VCaP (cell line): ENCODE measurements around the gene SOX18.
A peak's percentile ranks its signal among the peaks of the same experiment; 100 is the strongest.

Experiments used
- H3K27ac ChIP-seq: fragments of 450-650 bp; 2 replicates; pipeline ENCODE4 v1.5.1; 2017
- TF ChIP-seq, protein P1 (sequence below): fragments of 450-650 bp; conservative IDR thresholded peaks from 2 replicates; pipeline ENCODE4 v1.5.1; 2017; ENCODE audit warnings: mild to moderate bottlenecking, moderate library complexity

SOX18 gene

DNA sequence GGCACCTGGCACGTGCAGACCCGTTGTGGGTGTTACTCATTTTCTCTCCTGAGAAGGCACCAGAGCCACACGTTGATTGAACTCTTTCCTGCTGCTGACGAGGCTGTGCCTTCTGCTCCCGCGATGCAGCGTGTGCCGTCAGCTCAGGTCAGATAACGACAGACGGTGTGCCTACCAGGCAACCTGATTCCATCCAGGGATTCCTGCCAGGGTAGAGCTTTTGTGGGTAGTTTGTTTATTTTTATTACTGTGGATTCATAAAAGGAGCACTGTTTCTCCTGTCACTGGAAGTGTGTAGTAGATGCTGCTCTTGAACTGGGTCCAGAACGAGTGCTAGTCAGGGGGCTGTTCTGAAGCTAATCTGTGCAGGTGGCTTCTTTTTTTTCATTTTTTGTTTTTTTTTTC, 47.8 kb downstream of the SOX18 start:
- TF ChIP-seq, protein P1, sequence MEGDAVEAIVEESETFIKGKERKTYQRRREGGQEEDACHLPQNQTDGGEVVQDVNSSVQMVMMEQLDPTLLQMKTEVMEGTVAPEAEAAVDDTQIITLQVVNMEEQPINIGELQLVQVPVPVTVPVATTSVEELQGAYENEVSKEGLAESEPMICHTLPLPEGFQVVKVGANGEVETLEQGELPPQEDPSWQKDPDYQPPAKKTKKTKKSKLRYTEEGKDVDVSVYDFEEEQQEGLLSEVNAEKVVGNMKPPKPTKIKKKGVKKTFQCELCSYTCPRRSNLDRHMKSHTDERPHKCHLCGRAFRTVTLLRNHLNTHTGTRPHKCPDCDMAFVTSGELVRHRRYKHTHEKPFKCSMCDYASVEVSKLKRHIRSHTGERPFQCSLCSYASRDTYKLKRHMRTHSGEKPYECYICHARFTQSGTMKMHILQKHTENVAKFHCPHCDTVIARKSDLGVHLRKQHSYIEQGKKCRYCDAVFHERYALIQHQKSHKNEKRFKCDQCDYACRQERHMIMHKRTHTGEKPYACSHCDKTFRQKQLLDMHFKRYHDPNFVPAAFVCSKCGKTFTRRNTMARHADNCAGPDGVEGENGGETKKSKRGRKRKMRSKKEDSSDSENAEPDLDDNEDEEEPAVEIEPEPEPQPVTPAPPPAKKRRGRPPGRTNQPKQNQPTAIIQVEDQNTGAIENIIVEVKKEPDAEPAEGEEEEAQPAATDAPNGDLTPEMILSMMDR, result no peak
- peak overlapping the region; percentile 71 for H3K27ac ChIP-seq

DNA sequence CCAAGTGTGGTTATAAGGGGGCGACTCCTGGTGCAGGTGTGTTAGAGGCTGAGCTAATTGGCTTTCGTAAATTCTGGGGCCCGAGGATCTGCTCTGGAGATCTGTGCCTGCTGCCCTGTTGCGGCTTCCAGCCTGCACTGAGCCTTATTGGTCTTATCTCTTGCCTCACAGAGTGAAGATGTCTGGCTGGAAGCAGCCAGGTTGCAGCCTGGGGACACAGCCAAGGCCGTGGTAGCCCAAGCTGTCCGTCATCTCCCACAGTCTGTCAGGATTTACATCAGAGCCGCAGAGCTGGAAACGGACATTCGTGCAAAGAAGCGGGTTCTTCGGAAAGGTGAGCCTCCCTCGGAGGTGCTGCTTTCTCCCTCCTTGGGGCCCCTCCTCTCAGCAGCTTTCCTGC, 48.5 kb downstream of the SOX18 start:
- H3K27ac ChIP-seq, result peak overlapping the region; percentile 71
- TF ChIP-seq, protein P1, result no peak
